ENCODE results near the gene TRIM75. TPM values are rescaled to one million over a fixed set of nuclear protein-coding genes. Genes with fewer than 3 reads are reported as not detected.
"Not testable (repeated sequence)": the region's sequence is repeated elsewhere in the genome, so short reads cannot be mapped to it uniquely, and the experiment has no call there.

Gene TRIM75
- total RNA-seq, 1 donor from 2014 or later = not detected

- H3K4me3 ChIP-seq (ENCODE audit: insufficient read depth, low read depth, low read length) = no peak overlapping the region
- no peaks in the 10 kb centered on the region for H3K9me3 ChIP-seq (ENCODE audit: insufficient read depth, low read depth, low read length)
- FAIRE-seq (no peak), DNase-seq (ENCODE audit: low read depth) (peak; percentile 28)
- no peak for TF ChIP-seq CTCF (IDR thresholded peaks at IDR 0.05; ENCODE audit: insufficient read depth, low read depth, low read length)
- no peak for TF ChIP-seq EZH2 (IDR thresholded peaks at IDR 0.05; ENCODE audit: insufficient read depth, low read length)
- no peak overlapping the region for H3K9ac ChIP-seq (ENCODE audit: low read length)
- Mint-ChIP-seq H3K4me3 (ENCODE audit: unreplicated experiment) (no peak overlapping the region), H3K27ac (ENCODE audit: unreplicated experiment) (no peak overlapping the region), H3K9me3 (ENCODE audit: unreplicated experiment) (no peaks in the 10 kb centered on the region), H3K27me3 (ENCODE audit: low read depth, unreplicated experiment) (no peaks in the 10 kb centered on the region), H3K4me1 (ENCODE audit: low read depth, unreplicated experiment) (peaks cover 6% of the 10 kb centered on the region), H3K36me3 (ENCODE audit: low read depth, unreplicated experiment) (peaks cover 2% of the 10 kb centered on the region)
- H3K27ac ChIP-seq (ENCODE audit: low read depth, low read length) = no peak overlapping the region
- no peaks in the 10 kb centered on the region for H3K79me2 ChIP-seq (ENCODE audit: insufficient read depth, low read length)
- H2AFZ ChIP-seq (ENCODE audit: low read depth, low read length) = no peak overlapping the region
- H3K4me1 ChIP-seq (ENCODE audit: insufficient read depth, low read length) = no peaks in the 10 kb centered on the region
- no peak overlapping the region for H3K4me2 ChIP-seq (ENCODE audit: low read length)
- no peaks in the 10 kb centered on the region for H4K20me1 ChIP-seq (ENCODE audit: insufficient read depth, low read length)
- no peaks in the 10 kb centered on the region for H3K36me3 ChIP-seq (ENCODE audit: insufficient read depth, low read length)
- H3K27me3 ChIP-seq (ENCODE audit: insufficient read depth, low read length) = no peaks in the 10 kb centered on the region
Measured at GRCh38 chr4:165079476-165079875, 25.8 kb downstream of the TRIM75 start.

GRCh38 chr4:165084787-165085186 lies 31.1 kb downstream of the TRIM75 start:
- H3K9me3 Mint-ChIP-seq (ENCODE audit: unreplicated experiment); H3K4me3 ChIP-seq (ENCODE audit: insufficient read depth, low read depth, low read length); H3K79me2 ChIP-seq (ENCODE audit: insufficient read depth, low read length); H3K4me3 Mint-ChIP-seq (ENCODE audit: unreplicated experiment); FAIRE-seq; H3K9ac ChIP-seq (ENCODE audit: low read length); H4K20me1 ChIP-seq (ENCODE audit: insufficient read depth, low read length); H2AFZ ChIP-seq (ENCODE audit: low read depth, low read length); H3K27ac Mint-ChIP-seq (ENCODE audit: unreplicated experiment); H3K27me3 Mint-ChIP-seq (ENCODE audit: low read depth, unreplicated experiment); H3K4me2 ChIP-seq (ENCODE audit: low read length); H3K27me3 ChIP-seq (ENCODE audit: insufficient read depth, low read length); H3K4me1 ChIP-seq (ENCODE audit: insufficient read depth, low read length); H3K9me3 ChIP-seq (ENCODE audit: insufficient read depth, low read depth, low read length); H3K36me3 ChIP-seq (ENCODE audit: insufficient read depth, low read length); DNase-seq (ENCODE audit: low read depth); H3K4me1 Mint-ChIP-seq (ENCODE audit: low read depth, unreplicated experiment); H3K27ac ChIP-seq (ENCODE audit: low read depth, low read length): not testable (repeated sequence)
- peaks cover 11% of the 10 kb centered on the region for H3K36me3 Mint-ChIP-seq (ENCODE audit: low read depth, unreplicated experiment)

- H3K9me3 Mint-ChIP-seq (ENCODE audit: unreplicated experiment) = peaks cover 1% of the 10 kb centered on the region
- Histone ChIP-seq H3K79me2 (ENCODE audit: insufficient read depth, low read length) (no peaks in the 10 kb centered on the region), H3K27me3 (ENCODE audit: insufficient read depth, low read length) (no peaks in the 10 kb centered on the region), H3K27ac (ENCODE audit: low read depth, low read length) (no peak overlapping the region), H4K20me1 (ENCODE audit: insufficient read depth, low read length) (no peaks in the 10 kb centered on the region), H3K9ac (ENCODE audit: low read length) (no peak overlapping the region), H3K4me1 (ENCODE audit: insufficient read depth, low read length) (no peaks in the 10 kb centered on the region), H3K4me2 (ENCODE audit: low read length) (no peak overlapping the region), H3K4me3 (ENCODE audit: insufficient read depth, low read depth, low read length) (no peak overlapping the region), H3K36me3 (ENCODE audit: insufficient read depth, low read length) (no peaks in the 10 kb centered on the region), H3K9me3 (ENCODE audit: insufficient read depth, low read depth, low read length) (no peaks in the 10 kb centered on the region), H2AFZ (ENCODE audit: low read depth, low read length) (no peak overlapping the region)
- no peak overlapping the region for H3K27ac Mint-ChIP-seq (ENCODE audit: unreplicated experiment)
- no peaks in the 10 kb centered on the region for H3K4me1 Mint-ChIP-seq (ENCODE audit: low read depth, unreplicated experiment)
- H3K4me3 Mint-ChIP-seq (ENCODE audit: unreplicated experiment) = no peak overlapping the region
- no peaks in the 10 kb centered on the region for H3K27me3 Mint-ChIP-seq (ENCODE audit: low read depth, unreplicated experiment)
- DNase-seq (ENCODE audit: low read depth) (no peak), FAIRE-seq (no peak)
- peaks cover 11% of the 10 kb centered on the region for H3K36me3 Mint-ChIP-seq (ENCODE audit: low read depth, unreplicated experiment)
- TF ChIP-seq CTCF (IDR thresholded peaks at IDR 0.05; ENCODE audit: insufficient read depth, low read depth, low read length) = no peak
- TF ChIP-seq EZH2 (IDR thresholded peaks at IDR 0.05; ENCODE audit: insufficient read depth, low read length) = no peak
Measured at GRCh38 chr4:165085946-165086345, 32.3 kb downstream of the TRIM75 start.
